NCI-H510A (cell line): Measurements from ENCODE around the gene LRRC8C.
"Not testable (repeated sequence)": the region's sequence is repeated elsewhere in the genome, so short reads cannot be mapped to it uniquely, and the experiment has no call there.

ENCODE experiments used
- DNase-seq: peaks from one replicate; lab custom pipeline; 2025; lab: John Stamatoyannopoulos, UW

LRRC8C gene

GRCh38 chr1:89632657-89633247 is at the start of gene LRRC8C:
LRRC8C (plus strand) TSS chr1:89633120; CDS start chr1:89686474, 53,354 bp downstream.
- DNase-seq = peak; percentile 77

GRCh38 chr1:89584211-89584610 is 48.7 kb upstream of the LRRC8C start:
- DNase-seq = no peak

- DNase-seq = no peak
Observed at GRCh38 chr1:89584781-89585180, 48.1 kb upstream of the LRRC8C start.

GRCh38 chr1:89587729-89588161 is 45.2 kb upstream of the LRRC8C start:
- DNase-seq = no peak

- DNase-seq = no peak
Observed at GRCh38 chr1:89588480-89588879, 44.4 kb upstream of the LRRC8C start.

- no peak for DNase-seq
Observed at GRCh38 chr1:89589515-89589914, 43.4 kb upstream of the LRRC8C start.

GRCh38 chr1:89590341-89591080 is 42.4 kb upstream of the LRRC8C start:
- DNase-seq = no peak

GRCh38 chr1:89592861-89593302 is 40.0 kb upstream of the LRRC8C start:
- not testable (repeated sequence) for DNase-seq

GRCh38 chr1:89594096-89594740 is 38.7 kb upstream of the LRRC8C start:
- no peak for DNase-seq

GRCh38 chr1:89596698-89597097 is 36.2 kb upstream of the LRRC8C start:
- DNase-seq = no peak

- no peak for DNase-seq
Observed at GRCh38 chr1:89598450-89599331, 34.2 kb upstream of the LRRC8C start.

GRCh38 chr1:89599332-89599630 is 33.6 kb upstream of the LRRC8C start:
- DNase-seq = no peak

- no peak for DNase-seq
Observed at GRCh38 chr1:89600451-89601224, 32.3 kb upstream of the LRRC8C start.

- DNase-seq = no peak
Observed at GRCh38 chr1:89602871-89603404, 30.0 kb upstream of the LRRC8C start.

- DNase-seq = no peak
Observed at GRCh38 chr1:89603651-89604413, 29.1 kb upstream of the LRRC8C start.

- DNase-seq = no peak
Observed at GRCh38 chr1:89604414-89604735, 28.5 kb upstream of the LRRC8C start.

- no peak for DNase-seq
Observed at GRCh38 chr1:89605692-89606091, 27.2 kb upstream of the LRRC8C start.

GRCh38 chr1:89606227-89606980 is 26.5 kb upstream of the LRRC8C start:
- no peak for DNase-seq

- no peak for DNase-seq
Observed at GRCh38 chr1:89607156-89607555, 25.8 kb upstream of the LRRC8C start.
